CD1c-positive myeloid dendritic cell (primary cell): ENCODE measurements around the gene DOCK2.

ENCODE experiments used
- DNase-seq: peaks from one replicate; pipeline ENCODE4 v3.0.0-alpha.2; 2016; ENCODE audit errors: extremely low spot score

Gene DOCK2

GRCh38 chr5:169988206-169988605 lies 351.1 kb downstream of the DOCK2 start:
- no peak for DNase-seq

GRCh38 chr5:169988947-169989346 lies 351.9 kb downstream of the DOCK2 start:
- DNase-seq, result no peak

- DNase-seq, result no peak
Observed at GRCh38 chr5:169989365-169989764, 352.3 kb downstream of the DOCK2 start.

- DNase-seq, result no peak
Observed at GRCh38 chr5:169991115-169991869, 354.2 kb downstream of the DOCK2 start.

DNA sequence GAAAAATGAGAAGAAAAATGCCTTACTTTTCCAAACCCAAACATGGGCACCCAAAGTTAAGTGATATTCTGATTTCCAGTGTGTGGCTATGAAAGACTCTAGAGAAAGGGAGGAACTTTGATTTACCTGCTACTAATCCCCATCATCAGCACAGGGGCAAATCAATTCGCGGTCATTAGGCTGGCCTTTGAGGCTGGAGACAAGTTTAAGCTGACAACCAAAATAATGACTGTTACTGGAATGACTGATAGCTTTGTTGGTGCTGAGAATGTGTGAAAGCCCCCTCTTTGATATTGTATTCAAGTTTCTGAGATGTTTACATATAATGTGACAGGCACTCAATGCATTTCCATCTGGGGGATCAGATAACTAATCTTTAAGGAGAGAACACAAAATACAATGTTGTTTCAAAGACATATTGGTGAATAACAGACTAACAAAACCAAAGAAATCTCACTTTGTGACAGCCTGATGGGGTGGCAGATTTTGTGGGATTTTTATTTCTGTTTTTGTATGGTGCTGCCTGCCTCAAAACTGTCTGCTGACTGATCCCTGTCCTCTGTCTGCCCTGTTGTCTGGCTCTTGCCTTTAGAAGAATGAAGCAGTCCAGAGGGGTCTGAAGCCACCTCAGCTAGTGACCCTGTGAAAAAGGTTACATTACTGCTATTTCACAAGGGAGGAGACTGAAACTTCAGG lies 355.9 kb downstream of the DOCK2 start:
- DNase-seq, result no peak

GRCh38 chr5:169993485-169993790 lies 356.4 kb downstream of the DOCK2 start:
- no peak for DNase-seq

- peak; percentile 17 for DNase-seq
Observed at GRCh38 chr5:169997798-169998197, 360.7 kb downstream of the DOCK2 start.

DNA sequence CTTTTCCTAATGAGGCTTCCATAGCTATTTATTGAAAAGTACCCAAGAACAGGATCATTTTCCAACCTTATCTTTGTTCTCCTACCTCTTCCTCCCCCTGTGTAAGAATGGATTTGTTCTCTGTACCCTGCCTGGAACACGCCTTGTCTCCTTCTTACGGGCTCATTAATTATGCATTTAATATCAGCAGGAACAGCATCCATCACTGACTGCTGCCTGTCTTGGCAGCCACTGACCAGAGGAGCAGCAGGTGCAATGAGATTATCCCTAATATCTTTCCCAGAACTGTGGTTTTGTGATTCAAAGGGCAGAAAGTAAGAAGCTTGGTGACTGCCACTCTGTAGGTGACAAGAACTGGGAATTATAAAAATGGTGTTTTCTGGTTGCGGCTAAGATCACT lies 362.5 kb downstream of the DOCK2 start:
- no peak for DNase-seq

DNA sequence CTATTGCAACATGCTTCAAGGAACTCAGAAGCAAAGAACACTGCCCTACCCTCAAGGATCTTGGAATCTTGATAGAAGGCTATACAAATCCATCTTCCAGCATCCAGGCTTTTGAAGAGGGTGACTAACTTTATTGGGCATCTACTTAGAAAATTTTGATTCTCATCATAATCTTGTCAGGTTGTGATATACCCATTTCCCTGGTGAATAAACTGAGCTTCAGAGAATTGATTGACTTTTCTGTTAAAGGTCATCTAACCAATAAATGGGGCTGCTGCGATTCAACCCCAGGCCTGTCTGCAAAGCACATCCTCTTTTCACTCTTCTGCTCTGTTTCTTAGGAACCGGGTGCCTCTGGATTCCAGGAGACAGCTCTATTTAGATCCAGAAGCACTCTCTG lies 363.1 kb downstream of the DOCK2 start:
- no peak for DNase-seq

GRCh38 chr5:170006021-170006420 lies 368.9 kb downstream of the DOCK2 start:
- DNase-seq, result no peak

DNA sequence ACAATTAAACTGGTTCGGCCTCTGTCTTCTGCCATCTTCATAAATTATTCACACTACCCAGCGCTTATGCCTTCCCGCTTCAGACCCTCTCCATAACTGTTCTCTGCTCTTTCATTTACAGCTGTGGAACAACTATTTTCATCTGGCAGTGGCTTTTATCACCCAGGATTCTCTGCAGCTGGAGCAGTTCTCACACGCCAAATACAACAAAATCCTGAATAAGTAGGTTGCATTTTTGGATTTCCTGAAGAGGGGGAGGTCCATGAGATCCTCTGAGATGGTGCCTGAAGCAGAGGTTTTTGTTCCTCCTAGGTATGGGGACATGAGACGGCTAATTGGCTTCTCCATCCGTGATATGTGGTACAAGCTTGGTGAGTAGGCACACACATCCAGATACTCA lies 371.3 kb downstream of the DOCK2 start:
- DNase-seq, result no peak

GRCh38 chr5:170010595-170010994 lies 373.5 kb downstream of the DOCK2 start:
- DNase-seq, result no peak

- DNase-seq, result no peak
Observed at GRCh38 chr5:170011751-170012150, 374.7 kb downstream of the DOCK2 start.

- no peak for DNase-seq
Observed at GRCh38 chr5:170012622-170013021, 375.5 kb downstream of the DOCK2 start.

DNA sequence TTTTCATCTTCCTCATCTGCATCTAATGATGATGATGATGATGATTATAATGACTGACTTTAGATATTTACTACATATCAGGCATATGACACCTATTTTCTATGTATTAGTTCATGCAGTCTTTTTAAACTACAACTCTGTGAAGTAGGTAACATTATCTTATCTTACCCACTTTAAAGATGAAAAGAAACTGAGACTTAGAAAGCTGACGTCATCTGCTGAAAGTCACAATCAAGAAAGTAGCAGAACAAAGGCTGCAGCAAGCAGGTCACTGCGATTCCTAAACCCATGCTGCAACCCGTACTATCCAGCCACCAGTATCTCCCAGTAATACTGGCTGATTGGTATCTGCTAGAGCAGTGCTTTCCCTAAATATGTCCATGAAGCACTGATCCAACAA lies 383.3 kb downstream of the DOCK2 start:
- no peak for DNase-seq

DNA sequence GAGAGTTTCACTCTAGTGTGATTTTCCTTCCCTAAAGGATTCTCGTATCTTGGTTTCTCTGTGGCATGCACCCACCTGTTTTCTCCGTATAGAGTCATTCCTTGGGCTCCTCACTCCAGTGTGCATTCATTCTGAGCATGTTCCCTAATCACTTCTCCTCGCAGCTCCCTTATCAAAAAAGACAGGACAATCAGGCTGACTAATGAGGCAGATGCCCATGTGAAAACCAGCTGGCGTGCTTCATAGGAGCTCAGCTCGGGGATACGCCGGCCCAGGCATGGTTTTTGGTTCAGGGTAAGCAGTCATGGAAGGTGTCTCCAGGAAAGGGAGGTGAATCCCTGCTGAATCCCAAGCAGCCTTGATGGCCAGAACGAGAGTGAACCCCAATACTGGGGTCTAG lies 384.4 kb downstream of the DOCK2 start:
- no peak for DNase-seq

DNA sequence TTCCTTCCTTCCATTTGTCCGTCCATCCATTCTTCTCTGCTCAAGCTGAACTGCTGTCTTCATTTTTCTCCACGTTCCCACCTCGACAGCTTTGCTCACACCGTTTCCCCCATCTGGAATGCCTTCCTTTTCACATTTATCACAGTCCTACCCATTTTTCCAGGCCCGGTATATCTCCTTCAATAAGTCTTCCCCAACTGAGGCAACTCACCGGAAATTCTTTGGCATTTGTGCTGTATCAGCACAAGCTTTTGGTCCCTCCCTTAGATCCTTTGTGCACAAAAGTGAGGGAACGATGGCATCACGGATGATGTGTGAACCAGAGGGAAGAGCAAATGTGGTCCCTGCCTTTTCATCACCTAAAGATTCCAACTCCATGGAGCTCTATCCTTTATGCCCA lies 388.8 kb downstream of the DOCK2 start:
- DNase-seq, result no peak

DNA sequence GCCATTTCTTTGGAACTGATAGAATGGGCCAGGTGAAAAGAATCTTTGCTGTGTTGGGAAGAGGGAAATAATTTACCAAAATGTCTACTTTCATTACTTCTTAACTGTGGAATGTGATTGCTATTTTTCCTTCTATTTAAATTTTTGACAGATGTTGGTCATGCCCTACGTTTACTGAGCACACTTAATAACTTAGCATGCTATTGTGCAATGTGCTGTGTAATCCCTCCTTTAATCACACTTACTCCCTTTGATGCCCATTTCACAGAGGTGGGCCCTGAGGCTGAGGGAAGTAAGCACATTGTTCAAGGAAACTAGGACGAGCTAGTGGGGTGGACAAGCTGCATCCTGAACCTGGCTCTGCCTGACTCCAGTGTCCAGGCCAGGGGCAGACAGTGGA lies 391.0 kb downstream of the DOCK2 start:
- DNase-seq, result no peak

- no peak for DNase-seq
Observed at GRCh38 chr5:170034231-170034630, 397.2 kb downstream of the DOCK2 start.

- DNase-seq, result no peak
Observed at GRCh38 chr5:170038241-170038640, 401.2 kb downstream of the DOCK2 start.

DNA sequence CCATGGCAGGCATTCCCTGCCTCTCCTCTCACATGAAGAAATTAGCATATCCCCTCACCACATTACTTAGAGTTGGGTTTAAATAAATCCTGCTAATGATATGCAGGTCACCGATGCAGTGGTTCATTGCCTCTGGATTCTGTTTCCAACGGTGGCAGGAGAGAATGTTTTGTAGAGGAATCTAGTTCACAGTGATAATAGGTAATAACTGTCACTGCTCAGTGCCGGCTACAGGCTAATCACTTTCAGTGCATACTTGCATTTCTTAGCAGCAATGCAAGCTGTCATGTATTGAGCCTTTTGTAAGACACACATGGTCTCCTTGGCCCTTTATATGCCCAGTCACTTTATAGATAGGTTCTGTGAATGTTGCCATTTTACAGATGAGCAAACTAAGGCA lies 402.8 kb downstream of the DOCK2 start:
- DNase-seq, result no peak

- no peak for DNase-seq
Observed at GRCh38 chr5:170046241-170046640, 409.2 kb downstream of the DOCK2 start.

GRCh38 chr5:170049713-170050112 lies 412.6 kb downstream of the DOCK2 start:
- DNase-seq, result no peak

- DNase-seq, result no peak
Observed at GRCh38 chr5:170053896-170054295, 416.8 kb downstream of the DOCK2 start.
